Activated CD4-positive, CD25-positive, alpha-beta regulatory T cell treated with anti-CD3 and anti-CD28 coated beads, Interleukin-2, amount 50 U/mL, for 24 hours (primary cell): Measurements from ENCODE around the gene AFF1.
"Not testable (repeated sequence)": the region's sequence is repeated elsewhere in the genome, so short reads cannot be mapped to it uniquely, and the experiment has no call there.

ENCODE experiments used
- ATAC-seq, 2 donors: fragments of 150-1000 bp; cut with Tn5 transposase; one replicate each; pipeline ENCODE4 v1.10.0; 2021; ENCODE audit warnings: mild to moderate bottlenecking in 1 of 2, moderate library complexity in 1 of 2

Gene AFF1

DNA sequence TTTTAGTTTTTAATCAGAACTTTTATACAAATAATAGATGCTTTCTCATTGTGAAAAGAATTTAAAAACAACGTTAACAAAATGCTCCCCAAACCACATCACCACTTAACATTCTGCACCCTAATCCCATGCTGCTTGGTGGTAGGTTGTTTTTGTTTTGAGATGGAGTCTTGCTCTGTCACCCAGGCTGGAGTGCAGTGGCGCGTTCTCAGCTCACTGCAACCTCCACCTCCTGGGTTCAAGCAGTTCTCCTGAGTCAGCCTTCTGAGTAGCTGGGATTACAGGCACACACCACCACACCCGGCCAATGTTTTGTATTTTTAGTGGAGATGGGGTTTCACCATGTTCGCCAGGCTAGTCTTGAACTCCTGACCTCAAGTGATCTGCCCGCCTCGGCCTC is 102.4 kb downstream of the AFF1 start:
- not testable (repeated sequence) for ATAC-seq

DNA sequence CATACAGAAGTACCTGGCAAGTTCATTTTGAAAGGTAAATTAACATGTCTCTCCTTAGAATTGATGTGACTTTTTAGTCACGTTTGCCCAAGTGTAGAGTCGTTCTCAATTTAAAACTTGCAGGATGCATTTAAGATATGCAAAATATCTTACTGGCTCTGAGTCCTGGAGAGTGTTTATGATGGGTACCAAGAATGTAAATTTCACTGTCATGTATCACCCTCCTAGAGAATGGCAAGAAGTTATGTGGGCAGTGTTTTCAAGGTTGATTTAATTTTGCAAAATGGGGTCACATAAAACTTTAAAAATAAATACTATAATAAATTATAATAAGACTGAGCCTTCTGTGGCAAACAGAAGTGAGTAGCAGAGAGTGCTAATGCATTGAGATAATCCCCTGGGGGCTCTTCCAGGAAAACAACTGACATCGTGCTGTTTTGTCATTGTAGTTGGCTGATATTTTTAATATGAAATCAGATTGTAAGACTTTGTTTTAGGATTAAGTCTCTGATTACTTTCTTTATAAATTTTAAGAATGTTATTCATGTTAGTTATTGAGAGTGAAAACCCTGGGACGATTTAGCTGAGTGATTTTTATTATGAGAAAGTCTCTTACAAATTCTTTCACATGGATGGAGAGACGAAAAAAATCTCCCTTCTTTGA is 103.0 kb downstream of the AFF1 start:
- ATAC-seq = no peak

GRCh38 chr4:87038837-87039615 is 104.2 kb downstream of the AFF1 start:
- no peak for ATAC-seq

DNA sequence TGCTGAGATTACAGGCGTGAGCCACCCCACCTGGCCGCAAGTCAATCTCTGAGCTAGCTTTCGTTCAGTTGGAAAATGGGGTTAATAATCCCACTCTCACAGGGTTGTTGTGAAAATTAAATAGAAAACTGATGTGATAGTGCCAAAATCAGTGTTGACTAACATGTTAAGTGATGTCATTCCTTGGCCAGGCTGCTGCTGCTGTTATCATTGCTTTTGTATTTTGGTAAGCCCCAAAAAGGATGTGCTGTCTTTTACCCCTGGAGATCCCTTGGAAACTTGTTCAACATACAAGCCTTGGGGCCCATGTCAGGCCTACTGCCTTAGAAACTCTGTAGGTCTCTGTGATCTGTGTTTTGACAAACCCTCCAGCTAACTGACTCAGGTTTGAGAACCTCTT is 106.3 kb downstream of the AFF1 start:
- peak in 1 of 2 donors; percentile 27 for ATAC-seq

GRCh38 chr4:87042221-87042620 is 107.4 kb downstream of the AFF1 start:
- ATAC-seq = no peak

DNA sequence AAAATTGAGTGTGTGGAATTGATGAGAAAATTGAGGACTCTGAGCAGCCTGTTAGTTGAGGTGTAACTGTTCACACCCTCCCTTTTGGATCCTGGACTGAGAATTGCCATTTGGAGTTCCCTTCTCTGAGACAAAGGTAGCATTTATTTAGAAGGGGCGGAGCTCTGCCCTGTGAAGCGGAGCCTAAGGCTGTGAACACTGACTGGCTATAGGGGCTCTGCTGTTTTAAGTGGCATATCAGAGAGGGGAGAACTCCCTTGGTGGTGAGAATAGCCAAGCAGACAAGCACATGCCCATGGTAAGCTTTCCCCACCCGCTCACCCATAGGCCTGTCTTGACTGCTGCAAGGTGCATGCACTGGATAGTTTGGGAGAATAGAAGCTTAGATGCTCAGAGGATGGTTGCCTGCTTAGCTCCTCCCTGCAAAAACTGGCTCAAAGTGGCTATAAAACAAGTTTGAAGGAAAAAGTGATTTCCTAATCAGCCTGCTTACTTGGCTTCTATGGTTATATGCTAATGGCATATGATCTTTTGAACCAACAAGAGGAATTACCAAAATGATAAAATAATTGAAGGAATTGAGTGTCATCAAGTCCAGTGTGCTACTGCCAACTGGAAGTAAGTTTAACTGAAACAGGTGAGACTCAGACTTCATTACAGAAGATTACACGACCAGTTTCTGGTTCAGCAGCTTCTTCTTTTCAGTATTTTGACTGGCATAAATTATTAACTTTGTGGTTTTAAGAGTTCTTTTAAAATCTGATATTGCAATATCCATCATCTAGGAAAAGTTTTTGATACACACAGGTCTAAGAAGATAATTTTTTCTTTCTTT is 108.4 kb downstream of the AFF1 start:
- ATAC-seq = no peak

DNA sequence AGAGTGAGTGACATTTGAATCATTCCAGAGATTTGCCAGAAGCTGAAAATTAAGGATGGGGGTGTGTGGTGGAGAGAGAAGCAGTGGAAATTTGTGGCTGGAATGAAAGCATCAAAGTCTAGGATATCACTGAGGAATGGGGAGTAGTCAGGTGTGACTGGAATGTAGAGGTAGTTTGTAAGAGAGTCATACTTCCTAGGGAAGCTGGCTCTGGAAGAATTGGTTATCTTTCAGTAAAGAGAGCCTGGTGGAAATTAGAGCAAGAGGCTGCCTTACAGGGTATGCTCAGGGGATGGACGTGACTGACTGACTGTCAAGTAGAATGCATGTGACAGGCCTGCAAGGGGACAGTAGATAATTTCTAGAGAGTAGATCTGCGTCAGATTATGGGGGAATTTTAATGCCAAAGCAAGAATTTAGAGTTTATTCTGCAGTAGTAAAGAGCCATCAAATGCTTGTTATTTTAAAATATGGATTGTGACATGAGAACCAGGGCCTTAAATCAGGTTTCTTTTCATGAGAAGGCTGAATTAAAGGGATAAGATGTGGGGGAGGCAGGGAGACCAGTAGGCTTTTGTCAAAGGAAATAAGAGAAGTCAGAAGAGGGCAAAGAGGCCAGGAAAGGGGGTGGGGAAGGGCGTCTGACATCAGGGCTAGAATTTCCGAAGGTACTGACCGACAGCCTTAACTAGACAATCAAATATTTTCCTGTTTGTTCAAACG is 109.9 kb downstream of the AFF1 start:
- ATAC-seq = no peak

DNA sequence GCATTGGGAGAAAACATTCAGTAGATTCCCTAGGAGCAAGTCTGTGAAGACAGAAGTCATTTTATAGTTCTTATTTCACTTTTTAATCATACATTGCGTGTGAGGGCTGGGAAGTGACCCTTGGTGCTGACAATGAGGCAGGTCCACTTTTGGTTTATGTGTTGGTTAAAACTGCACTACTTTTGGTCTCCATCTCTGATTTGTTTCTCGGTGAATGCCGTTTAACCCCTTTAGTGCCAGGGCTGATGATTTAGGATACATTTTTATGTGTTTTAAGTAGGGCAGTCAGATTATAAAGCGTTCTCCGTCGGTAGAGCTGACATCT is 110.4 kb downstream of the AFF1 start:
- no peak for ATAC-seq

DNA sequence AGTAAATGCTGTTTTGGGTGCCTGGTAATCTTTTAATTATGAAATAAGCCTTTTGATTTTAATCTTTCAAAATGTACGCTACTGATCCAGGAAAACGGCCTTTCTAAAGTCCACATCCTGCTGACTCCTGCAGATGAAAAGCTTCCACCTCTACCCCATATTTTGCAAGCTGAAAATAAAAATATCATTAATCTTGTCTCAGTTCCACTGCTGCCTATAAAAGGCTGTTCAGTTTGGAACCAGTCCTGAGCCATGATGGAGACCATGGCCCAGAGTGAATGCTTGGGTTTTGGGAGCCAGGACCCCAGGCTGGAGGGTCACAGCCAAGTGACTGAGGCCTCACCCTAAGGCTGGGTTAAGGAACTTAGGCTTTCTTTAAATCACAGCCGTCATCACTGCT is 110.8 kb downstream of the AFF1 start:
- ATAC-seq = no peak

DNA sequence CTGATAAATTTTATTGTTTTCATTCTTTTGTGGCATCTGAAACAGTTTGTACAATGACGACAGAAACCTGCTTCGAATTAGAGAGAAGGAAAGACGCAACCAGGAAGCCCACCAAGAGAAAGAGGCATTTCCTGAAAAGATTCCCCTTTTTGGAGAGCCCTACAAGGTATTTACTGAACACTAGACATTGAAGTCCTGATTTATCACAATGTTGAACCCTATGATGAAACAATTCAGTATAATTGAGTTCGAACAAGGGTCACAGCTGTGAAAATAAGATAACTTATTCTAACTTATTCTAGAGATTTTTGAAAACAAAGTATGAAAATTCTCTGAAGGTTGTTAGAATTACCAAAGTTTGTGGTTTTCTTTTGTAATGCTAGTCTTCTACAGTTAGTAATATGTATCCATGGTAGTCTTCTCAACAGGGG is 111.3 kb downstream of the AFF1 start:
- ATAC-seq = no peak

GRCh38 chr4:87047281-87047798 is 112.5 kb downstream of the AFF1 start:
- no peak for ATAC-seq

GRCh38 chr4:87049508-87049907 is 114.7 kb downstream of the AFF1 start:
- no peak for ATAC-seq

- ATAC-seq = no peak
Observed at GRCh38 chr4:87050596-87050995, 115.8 kb downstream of the AFF1 start.

GRCh38 chr4:87051121-87051713 is 116.4 kb downstream of the AFF1 start:
- ATAC-seq = no peak

- ATAC-seq = no peak
Observed at GRCh38 chr4:87052615-87053014, 117.8 kb downstream of the AFF1 start.

DNA sequence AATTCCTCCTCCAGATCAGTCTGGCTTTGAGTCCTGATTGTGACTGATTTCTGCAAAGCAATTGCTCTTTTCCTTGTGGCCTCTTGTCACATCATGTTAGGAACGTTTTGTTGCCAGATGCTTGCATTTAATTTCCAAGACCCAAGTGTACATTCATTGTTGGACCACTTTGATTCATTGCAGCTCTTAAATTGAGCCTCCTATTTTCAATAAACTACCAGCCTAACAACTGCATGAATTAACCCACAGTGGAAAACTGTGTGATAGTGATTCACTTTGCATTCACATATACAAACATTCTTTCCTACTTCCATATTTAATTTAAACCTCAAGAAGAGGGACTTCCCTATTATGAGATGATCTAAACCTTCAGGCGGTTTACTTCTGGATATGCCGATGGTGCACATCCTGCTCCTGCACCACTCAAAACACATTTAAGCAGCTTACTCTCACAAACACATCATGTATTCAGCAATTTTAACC is 118.4 kb downstream of the AFF1 start:
- ATAC-seq = peak; percentile 26 to 61

GRCh38 chr4:87053802-87054767 is 119.3 kb downstream of the AFF1 start:
- ATAC-seq = no peak

DNA sequence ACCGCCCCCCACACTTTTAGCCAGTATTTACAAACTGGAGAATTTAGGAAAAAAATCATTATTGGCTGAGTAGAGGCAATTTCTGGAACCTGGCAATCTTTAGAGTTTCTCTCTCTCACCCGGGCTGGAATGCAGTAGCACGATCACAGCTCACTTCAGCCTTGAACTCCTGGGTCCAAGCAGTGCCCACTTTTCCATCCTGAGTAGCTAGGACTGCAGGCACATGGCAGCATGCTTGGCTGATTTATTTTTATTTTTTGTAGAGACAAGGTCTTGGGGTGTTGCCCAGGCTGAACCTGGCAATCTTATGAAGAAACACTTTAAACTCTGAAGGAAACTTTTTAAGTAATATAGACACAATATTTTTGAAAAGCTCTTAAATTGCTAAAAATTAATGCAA is 120.1 kb downstream of the AFF1 start:
- ATAC-seq = no peak

DNA sequence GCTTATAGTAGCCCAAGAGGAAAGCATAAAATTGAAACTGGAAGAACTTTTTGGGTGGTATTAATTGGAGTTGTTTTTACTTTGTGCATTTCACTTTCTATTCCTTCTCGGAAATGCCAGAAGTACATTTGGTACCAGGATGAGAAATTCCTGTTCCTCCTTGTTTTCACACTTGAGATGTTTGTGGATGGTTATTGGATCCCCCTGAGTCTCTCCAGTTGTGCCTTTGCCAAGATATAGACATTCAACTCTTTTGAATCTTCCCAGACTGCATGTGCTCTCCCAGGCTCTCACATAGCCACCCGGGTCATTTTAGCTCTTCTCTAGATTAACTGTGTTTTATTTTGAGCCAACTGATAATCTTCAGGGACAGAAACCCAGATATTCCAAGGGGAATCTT is 120.5 kb downstream of the AFF1 start:
- no peak for ATAC-seq

- ATAC-seq = no peak
Observed at GRCh38 chr4:87056881-87057280, 122.1 kb downstream of the AFF1 start.

GRCh38 chr4:87057835-87058355 is 123.1 kb downstream of the AFF1 start:
- ATAC-seq = no peak
